Peyer's patch (tissue), 4 donors: ENCODE results near the gene ITIH4.

ENCODE experiments used
- POLR2A ChIP-seq, 2 donors: fragments of 450-650 bp; IDR thresholded peaks; one replicate each; pipeline ENCODE4 v1.5.1; 2017; ENCODE audit warnings: antibody characterized with exemption in 2 of 2, mild to moderate bottlenecking in 2 of 2, moderate library complexity in 2 of 2
- TF ChIP-seq, protein P1 (sequence below), 6 experiments: fragments of 450-650 bp in 4 of 6; fragments of 200-600 bp in 2 of 6; sonication (generic) in 1 of 6; IDR thresholded peaks; one replicate each; pipeline ENCODE4 v1.5.1; 2017 to 2019; ENCODE audit warnings: antibody characterized with exemption in 6 of 6, mild to moderate bottlenecking in 3 of 6, moderate library complexity in 1 of 6

DNA sequence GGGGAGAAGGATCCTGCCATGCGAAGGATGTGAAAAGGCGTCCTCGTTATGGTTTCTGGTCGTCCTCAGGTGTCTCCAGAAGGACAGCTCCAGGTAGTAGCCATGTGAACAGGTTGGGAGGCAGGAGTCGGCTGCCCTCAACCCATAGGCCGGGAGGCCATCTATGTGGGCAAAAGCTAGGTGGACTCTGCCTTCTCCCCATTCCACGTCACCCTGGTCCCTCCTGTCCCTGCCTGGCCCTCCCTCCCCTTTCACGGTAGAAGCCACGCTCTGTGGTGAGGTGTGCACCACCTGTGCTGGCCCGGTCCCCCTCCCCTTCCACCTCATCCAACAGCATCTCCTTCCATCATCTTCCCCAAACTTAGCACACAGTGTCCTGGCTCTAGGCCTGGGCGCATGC lies 19.5 kb downstream of the ITIH4 start:
- TF ChIP-seq, protein P1, sequence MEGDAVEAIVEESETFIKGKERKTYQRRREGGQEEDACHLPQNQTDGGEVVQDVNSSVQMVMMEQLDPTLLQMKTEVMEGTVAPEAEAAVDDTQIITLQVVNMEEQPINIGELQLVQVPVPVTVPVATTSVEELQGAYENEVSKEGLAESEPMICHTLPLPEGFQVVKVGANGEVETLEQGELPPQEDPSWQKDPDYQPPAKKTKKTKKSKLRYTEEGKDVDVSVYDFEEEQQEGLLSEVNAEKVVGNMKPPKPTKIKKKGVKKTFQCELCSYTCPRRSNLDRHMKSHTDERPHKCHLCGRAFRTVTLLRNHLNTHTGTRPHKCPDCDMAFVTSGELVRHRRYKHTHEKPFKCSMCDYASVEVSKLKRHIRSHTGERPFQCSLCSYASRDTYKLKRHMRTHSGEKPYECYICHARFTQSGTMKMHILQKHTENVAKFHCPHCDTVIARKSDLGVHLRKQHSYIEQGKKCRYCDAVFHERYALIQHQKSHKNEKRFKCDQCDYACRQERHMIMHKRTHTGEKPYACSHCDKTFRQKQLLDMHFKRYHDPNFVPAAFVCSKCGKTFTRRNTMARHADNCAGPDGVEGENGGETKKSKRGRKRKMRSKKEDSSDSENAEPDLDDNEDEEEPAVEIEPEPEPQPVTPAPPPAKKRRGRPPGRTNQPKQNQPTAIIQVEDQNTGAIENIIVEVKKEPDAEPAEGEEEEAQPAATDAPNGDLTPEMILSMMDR (IDR thresholded peaks at IDR 0.05): no peak
- no peak for TF ChIP-seq POLR2A (IDR thresholded peaks at IDR 0.05)
